NCI-H510A (cell line): Measurements from ENCODE around the gene SLC16A13.
"Not testable (repeated sequence)": the region's sequence is repeated elsewhere in the genome, so short reads cannot be mapped to it uniquely, and the experiment has no call there.

Experiments
- DNase-seq: peaks from one replicate; lab custom pipeline; 2025; lab: John Stamatoyannopoulos, UW

SLC16A13 gene

GRCh38 chr17:7064261-7064660 lies 28.4 kb downstream of the SLC16A13 start:
- DNase-seq, result no peak

- DNase-seq, result no peak
These were observed 31.4 kb downstream of the SLC16A13 start for GRCh38 chr17:7067198-7067597.

GRCh38 chr17:7068268-7068667 lies 32.5 kb downstream of the SLC16A13 start:
- no peak for DNase-seq

- DNase-seq, result no peak
These were observed 34.9 kb downstream of the SLC16A13 start for GRCh38 chr17:7070712-7071111.

- no peak for DNase-seq
These were observed 36.6 kb downstream of the SLC16A13 start for GRCh38 chr17:7072406-7072805.

GRCh38 chr17:7074931-7075330 lies 39.1 kb downstream of the SLC16A13 start:
- no peak for DNase-seq

- DNase-seq, result no peak
These were observed 42.2 kb downstream of the SLC16A13 start for GRCh38 chr17:7077911-7078546.

- no peak for DNase-seq
These were observed 42.9 kb downstream of the SLC16A13 start for GRCh38 chr17:7078711-7079110.

GRCh38 chr17:7079581-7080455 lies 44.0 kb downstream of the SLC16A13 start, which contains the start of gene CLEC10A:
CLEC10A (minus strand) TSS chr17:7080251; CDS start chr17:7078812, 1,439 bp downstream.
- DNase-seq, result no peak

GRCh38 chr17:7080456-7081041 lies 44.7 kb downstream of the SLC16A13 start:
- no peak for DNase-seq

GRCh38 chr17:7081341-7082062 lies 45.7 kb downstream of the SLC16A13 start:
- DNase-seq, result no peak

GRCh38 chr17:7083592-7083991 lies 47.8 kb downstream of the SLC16A13 start:
- no peak for DNase-seq

GRCh38 chr17:7084088-7084487 lies 48.3 kb downstream of the SLC16A13 start:
- no peak for DNase-seq

- not testable (repeated sequence) for DNase-seq
These were observed 52.6 kb downstream of the SLC16A13 start for GRCh38 chr17:7088442-7088841.

GRCh38 chr17:7089570-7089969 lies 53.8 kb downstream of the SLC16A13 start:
- not testable (repeated sequence) for DNase-seq
